ENCODE data around the gene PLB1.
"Not testable (repeated sequence)": the region's sequence is repeated elsewhere in the genome, so short reads cannot be mapped to it uniquely, and the experiment has no call there.

Gene PLB1

GRCh38 chr2:28469947-28470535 is 25.8 kb upstream of the PLB1 start:
- no peak for DNase-seq

GRCh38 chr2:28470759-28471158 is 25.1 kb upstream of the PLB1 start:
- no peak for DNase-seq

GRCh38 chr2:28471214-28471613 is 24.6 kb upstream of the PLB1 start:
- DNase-seq, result no peak

GRCh38 chr2:28471701-28472236 is 24.1 kb upstream of the PLB1 start:
- no peak for DNase-seq

GRCh38 chr2:28472641-28473040 is 23.2 kb upstream of the PLB1 start:
- not testable (repeated sequence) for DNase-seq

- no peak for DNase-seq
These were observed 20.7 kb upstream of the PLB1 start for GRCh38 chr2:28475088-28475595.

GRCh38 chr2:28477087-28477486 is 18.8 kb upstream of the PLB1 start:
- DNase-seq, result no peak

- no peak for DNase-seq
These were observed 18.2 kb upstream of the PLB1 start for GRCh38 chr2:28477645-28478044.

- DNase-seq, result no peak
These were observed 15.3 kb upstream of the PLB1 start for GRCh38 chr2:28480403-28481049.

GRCh38 chr2:28481905-28482304 is 14.0 kb upstream of the PLB1 start:
- DNase-seq, result no peak

- no peak for DNase-seq
These were observed 11.0 kb upstream of the PLB1 start for GRCh38 chr2:28484835-28485234.

- DNase-seq, result no peak
These were observed 9.3 kb upstream of the PLB1 start for GRCh38 chr2:28486526-28486925.

- DNase-seq, result no peak
These were observed 8.6 kb upstream of the PLB1 start for GRCh38 chr2:28487258-28487657.

- no peak for DNase-seq
These were observed 7.6 kb upstream of the PLB1 start for GRCh38 chr2:28488083-28488830.

GRCh38 chr2:28488858-28489575 is 6.8 kb upstream of the PLB1 start:
- DNase-seq, result no peak

GRCh38 chr2:28490558-28490957 is 5.3 kb upstream of the PLB1 start:
- DNase-seq, result no peak

- no peak for DNase-seq
These were observed 3.6 kb upstream of the PLB1 start for GRCh38 chr2:28492282-28492681.

- DNase-seq, result no peak
These were observed 2.2 kb upstream of the PLB1 start for GRCh38 chr2:28493636-28494035.

GRCh38 chr2:28496781-28497180 is 921 bp downstream of the PLB1 start:
- DNase-seq, result no peak

GRCh38 chr2:28497206-28497605 is 1.3 kb downstream of the PLB1 start:
- DNase-seq, result no peak

GRCh38 chr2:28499282-28499681 is 3.4 kb downstream of the PLB1 start:
- DNase-seq, result no peak

- no peak for DNase-seq
These were observed 9.5 kb downstream of the PLB1 start for GRCh38 chr2:28505361-28505760.
